ENCODE data around the gene HTT.
"Not testable (repeated sequence)": the region's sequence is repeated elsewhere in the genome, so short reads cannot be mapped to it uniquely, and the experiment has no call there.

HTT gene

DNA sequence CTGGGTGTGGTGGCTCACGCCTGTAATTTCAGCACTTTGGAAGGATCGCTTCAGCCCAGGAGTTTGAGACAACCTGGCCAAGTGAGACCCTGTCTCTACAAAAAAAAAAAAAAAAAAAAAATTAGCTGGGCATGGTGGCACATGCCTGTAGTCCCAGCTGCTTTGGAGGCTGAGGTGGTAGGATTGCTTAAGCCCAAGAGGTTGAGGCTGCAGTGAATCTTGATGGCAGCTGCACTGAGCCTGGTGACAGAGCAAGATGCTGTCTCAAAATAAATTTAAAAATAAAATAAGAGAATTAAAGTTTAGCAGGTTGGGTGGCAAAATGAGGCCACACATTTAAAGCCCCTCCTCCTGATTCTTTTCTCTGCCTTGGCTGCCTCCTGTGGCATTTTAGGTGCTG, 47.1 kb downstream of the HTT start:
- no peak for DNase-seq (ENCODE audit: low read depth in 2 of 2)

DNA sequence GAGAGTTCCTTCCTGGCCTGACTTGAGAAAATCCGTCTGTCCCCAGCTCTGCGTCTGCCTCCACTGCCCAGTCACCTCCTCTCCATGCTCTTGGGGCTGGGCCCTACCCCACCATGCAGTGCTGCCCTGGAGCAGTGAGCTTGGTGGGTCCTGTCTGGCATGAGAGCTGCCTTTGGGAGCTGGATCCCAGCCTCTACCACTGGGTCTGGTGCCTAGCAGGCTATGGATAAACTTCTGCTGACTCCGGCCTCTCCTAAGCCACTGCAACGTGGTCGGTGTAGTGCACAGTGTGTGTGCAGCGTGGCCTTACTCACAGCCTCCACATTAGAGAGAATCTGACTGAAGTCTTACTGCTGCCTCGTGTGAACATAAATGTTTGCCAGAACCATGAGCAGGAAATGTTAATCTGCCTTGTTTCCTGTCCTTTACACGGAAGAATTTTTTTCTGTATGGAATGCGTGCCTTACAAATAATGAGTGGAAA, 47.6 kb downstream of the HTT start:
- DNase-seq (ENCODE audit: low read depth in 2 of 2), result no peak

DNA sequence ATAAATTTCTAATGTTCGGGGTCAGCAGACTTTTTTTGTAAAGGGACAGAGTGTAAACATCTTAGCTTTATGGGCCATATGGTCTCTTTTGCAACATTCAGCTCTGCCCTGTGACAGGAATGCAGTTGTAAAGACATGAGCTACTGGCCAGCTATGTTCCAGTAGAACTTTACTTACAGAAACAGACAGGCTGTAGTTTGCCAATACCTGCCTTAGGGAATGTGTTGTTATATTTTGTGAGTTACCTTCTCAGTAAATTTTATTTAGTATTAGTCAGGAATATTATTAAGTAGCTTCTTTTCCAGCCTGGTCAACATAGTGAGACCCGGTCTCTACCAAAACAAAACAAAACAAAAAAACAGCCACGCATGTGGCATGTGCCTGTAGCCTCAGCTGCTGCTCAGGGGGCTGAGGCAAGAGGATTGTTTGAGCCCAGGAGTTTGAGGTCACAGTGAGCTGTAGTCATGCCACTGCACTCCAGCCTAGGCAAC, 48.7 kb downstream of the HTT start:
- no peak for DNase-seq (ENCODE audit: low read depth in 2 of 2)

DNA sequence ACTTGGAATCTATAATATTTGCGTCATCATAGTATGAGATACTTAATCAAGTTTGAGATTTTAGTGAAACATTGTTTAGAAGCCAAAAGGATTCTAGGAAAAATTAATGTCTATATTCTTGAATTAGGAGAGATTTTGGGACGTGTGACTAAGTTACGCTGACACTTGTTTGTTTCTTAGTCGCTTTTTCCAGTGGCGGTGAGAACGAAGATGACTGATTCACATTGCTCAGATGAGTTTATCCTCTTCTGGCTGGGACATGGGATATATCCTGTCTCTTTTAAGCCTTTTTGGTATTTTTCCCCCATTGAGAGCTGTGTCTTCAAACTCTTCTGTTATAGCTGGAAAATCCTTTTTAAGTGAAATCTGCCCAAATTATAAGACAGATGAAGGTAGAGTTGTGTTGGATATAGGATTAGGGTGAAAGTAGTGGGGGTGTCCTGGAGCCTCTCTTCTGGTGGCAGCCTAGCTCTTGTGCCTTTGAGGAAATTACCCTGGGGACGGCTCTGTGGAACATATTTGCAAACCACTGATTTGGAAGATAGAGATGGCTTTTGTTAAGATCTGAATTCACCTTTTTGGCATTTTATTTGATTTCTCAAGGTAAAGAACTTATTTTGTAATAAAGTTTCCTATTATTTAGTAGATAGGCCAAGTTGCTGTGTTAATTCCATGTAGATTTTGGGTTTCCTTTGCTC, 49.7 kb downstream of the HTT start:
- DNase-seq (ENCODE audit: low read depth in 2 of 2), result no peak

DNA sequence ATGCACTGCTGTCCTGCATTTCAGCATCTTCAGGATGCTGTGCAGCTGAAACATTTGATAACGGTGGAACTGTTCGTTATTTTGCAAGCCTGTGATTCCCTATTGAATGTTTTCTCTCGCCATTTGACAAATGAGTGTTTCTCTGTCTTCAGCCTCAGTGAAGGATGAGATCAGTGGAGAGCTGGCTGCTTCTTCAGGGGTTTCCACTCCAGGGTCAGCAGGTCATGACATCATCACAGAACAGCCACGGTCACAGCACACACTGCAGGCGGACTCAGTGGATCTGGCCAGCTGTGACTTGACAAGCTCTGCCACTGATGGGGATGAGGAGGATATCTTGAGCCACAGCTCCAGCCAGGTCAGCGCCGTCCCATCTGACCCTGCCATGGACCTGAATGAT, 52.6 kb downstream of the HTT start:
- no peak for DNase-seq (ENCODE audit: low read depth in 2 of 2)

DNA sequence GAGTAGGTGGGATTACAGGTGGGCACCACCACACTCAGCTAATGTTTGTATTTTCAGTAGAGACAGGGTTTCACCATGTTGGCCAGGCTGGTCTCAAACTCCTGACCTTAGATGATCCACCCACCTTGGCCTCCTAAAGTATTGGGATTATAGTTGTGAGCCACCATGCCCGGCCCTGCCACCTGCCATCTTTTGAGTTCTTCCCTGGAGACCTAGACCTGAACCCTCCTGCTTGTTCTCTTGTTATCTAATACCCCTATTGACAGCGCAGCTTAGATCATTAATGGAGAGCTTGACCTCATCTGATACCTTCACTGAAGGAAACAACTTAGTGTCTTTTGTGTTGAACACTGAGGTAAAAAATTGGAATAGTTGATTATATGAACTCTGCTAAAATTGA, 53.6 kb downstream of the HTT start:
- DNase-seq (ENCODE audit: low read depth in 2 of 2), result no peak

DNA sequence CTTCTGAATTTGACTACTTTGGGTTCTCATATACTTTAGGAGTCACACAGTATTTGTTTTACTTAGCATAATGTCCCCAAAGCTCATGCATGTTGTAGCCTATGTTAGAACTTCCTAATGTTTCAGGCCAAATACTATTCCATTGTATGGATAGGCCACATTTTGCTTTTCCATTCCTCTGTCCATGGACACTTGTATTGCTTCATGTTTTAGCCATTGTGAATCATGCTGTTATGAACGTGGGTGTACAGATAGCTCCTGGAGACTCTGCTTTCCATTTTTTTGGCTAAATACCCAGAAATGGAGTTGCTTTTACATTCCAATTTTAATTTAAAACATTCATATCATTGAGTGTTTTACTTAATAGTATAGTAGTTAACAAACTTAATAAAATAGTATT, 54.5 kb downstream of the HTT start:
- DNase-seq (ENCODE audit: low read depth in 2 of 2), result no peak

DNA sequence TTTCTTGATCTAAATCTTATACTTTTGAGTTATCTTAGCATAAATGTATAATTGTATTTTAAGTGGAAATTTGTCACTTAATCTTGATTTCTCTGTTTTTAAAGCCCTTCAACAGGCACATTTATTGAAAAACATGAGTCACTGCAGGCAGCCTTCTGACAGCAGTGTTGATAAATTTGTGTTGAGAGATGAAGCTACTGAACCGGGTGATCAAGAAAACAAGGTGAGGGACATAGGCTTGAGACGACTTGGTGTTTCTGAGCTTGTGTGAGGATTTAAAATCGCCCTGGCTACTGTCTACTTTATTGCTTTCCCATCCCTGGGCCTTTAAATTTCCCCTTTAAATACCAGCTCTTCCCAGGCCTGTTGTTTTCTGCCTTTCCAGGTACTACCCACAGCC, 55.7 kb downstream of the HTT start:
- no peak for DNase-seq (ENCODE audit: low read depth in 2 of 2)

DNA sequence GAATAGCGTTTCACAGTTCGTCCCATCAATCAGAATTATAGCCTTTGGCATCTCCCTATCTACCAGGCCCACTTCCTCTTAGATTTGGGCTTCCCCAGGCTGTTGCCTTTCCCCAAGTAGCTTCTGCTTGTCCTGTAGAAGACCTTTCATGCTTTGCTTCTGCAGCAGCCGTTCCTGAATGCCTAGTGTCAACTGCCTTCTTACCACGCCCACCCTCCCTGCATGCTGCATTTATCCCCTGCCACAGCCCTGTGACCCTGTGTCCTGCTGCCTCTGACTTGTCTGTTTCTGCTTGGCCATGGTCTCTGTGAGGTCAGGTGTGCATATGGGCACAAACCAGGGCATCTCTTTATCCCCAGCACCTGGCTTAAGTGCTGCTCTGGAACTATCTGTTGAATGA, 56.3 kb downstream of the HTT start:
- DNase-seq (ENCODE audit: low read depth in 2 of 2), result no peak

DNA sequence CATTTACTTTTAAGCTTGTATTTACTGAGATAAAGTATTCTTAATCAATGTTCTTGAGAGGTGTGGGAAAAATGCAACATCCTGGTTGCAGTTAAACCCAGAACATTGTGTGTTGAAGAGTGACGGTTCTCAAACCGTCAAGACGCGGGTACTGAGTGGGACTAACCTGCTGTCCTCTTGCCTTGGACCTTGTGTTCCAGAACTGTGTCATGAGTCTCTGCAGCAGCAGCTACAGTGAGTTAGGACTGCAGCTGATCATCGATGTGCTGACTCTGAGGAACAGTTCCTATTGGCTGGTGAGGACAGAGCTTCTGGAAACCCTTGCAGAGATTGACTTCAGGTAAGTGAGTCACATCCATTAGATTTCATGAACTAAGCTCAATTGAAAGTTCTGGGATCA, 59.7 kb downstream of the HTT start:
- no peak for DNase-seq (ENCODE audit: low read depth in 2 of 2)

DNA sequence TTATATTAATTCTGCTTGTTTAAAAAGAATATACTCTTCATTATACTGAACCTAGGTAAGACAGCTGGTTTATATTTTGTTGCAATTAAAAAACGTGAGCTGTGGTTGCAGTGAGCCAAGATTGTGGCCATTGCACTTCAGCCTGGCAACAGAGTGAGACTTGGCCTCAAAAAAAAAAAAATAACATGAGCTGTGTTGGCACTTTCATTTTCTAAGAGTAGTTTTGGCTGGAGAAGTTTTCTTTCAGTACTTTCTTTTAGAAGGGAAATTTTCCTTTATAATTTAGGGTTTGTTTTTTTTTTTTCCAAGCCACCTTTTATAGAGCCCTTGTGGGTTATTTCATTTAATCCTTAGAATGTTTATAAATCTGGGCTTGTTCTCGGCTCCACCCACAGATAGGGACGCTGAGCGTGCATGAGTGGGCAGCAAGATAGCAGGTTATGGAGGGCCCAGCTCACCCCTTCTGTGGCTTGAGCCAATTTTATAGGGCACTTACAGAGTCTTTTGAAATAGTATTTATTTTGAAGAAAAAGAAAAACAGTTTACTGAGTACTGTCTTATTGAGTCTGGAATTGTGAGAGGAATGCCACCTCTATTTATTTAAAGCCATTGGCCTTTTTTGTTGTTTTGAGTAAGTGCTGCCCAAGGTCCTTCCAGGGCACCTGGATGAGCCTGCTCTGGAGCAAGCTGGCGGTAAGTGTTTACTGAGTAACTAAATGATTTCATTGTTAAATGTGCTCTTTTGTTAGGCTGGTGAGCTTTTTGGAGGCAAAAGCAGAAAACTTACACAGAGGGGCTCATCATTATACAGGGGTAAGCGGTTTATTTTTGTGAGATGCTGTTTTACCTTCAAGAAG, 60.9 kb downstream of the HTT start:
- DNase-seq (ENCODE audit: low read depth in 2 of 2), result no peak

DNA sequence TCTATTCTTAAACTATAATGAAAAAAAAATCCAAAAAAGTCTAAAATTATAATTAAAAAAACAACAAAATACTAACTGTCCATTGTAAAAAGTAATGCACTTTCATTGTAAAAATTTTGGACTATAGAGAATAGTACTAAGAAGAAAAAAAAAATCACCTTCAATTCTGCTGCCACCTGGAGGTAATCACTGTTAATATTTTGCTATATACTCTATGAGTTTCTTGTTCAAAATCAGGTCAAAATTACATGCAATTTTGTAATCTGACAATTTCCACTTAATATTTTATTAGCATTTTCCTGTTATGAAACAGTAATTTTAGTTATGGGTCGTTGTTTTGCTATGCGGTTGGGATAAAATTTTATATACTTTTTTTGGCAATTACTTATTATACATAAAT, 62.0 kb downstream of the HTT start:
- DNase-seq (ENCODE audit: low read depth in 2 of 2), result no peak

DNA sequence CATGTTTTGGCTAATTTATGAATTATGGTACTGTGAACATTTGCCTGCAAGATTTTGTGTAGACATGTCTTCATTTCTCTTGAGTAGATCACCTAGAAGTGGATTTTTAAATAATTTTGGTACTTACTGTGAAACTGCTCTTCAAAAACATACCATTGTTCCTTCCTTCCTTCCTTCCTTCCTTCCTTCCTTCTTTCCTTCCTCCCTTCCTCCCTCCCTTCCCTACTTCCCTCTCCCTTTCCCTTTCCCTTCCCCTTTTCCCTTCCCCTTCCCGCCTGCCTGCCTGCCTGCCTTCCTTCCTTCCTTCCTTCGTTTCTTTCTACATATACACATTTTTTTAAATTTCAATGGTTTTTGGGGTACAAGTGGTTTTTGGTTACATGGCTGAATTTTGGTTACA, 63.4 kb downstream of the HTT start:
- no peak for DNase-seq (ENCODE audit: low read depth in 2 of 2)

DNA sequence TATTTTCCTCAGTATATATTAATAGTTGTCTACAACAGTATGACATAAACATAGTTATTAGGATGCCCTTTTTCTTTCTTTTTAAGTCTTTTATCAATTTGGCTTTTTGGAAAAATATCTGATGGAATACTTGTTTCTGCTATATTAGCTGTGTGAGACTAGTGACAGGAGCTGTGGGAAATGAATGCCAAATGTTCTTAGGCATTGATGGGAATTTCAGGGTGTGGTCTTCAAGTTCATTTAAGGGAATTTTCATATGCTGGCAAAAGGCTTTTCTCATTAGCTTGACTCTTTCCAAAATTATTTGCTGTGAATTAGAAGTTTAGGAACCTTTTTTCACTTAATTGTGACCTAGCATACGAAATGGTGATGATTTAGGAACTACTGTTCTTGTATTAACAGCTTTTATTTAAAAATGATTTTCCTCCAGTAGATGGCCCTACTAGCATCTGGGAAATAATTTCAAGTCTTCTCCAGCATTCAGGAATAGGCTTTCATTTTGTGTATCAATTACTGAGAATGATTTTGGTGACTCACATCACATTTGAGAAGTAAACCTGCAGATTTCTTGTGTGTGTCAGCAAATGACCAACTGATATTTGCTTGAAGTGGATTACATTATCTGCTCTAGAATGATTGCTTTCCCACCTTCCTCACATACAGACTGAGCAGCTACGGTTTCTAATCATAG, 70.9 kb downstream of the HTT start:
- DNase-seq (ENCODE audit: low read depth in 2 of 2), result no peak

DNA sequence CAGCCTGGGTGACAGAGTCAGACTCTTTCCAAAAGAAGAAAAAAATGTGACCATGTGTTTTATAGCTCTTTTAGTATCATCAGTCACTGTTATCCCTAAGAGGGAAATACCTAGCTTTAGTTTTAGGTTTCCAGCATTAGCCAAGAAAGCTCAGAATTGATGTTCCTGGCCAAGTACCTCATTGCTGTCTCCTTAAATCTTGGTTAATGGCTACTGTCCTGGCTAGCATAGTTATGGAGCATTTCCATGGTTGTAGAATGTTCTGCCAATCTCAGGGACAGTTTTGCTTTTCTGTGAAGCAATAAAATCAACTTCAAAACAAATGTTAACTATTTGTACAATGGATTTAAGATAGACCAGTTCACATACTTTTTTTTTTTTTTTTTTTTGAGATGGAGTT, 74.4 kb downstream of the HTT start:
- DNase-seq (ENCODE audit: low read depth in 2 of 2), result no peak

DNA sequence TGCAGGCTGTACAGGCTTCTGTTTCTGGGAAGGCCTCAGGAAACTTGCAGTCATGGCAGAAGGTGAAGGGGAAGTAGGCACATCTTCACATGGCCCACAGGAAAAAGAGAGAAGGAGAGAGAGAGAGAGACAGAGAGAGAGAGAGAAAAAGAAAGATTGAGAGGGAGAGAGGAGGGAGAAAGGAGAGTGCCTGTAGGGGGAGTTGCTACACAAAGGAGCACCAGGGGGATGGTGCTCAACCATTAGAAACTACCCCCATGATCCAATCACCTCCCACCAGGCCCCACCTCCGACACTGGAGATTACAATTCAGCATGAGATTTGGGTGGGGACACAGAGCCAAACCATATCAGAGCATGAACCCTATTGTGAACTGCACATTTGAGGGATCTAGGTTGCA, 76.8 kb downstream of the HTT start:
- not testable (repeated sequence) for DNase-seq (ENCODE audit: low read depth in 2 of 2)

DNA sequence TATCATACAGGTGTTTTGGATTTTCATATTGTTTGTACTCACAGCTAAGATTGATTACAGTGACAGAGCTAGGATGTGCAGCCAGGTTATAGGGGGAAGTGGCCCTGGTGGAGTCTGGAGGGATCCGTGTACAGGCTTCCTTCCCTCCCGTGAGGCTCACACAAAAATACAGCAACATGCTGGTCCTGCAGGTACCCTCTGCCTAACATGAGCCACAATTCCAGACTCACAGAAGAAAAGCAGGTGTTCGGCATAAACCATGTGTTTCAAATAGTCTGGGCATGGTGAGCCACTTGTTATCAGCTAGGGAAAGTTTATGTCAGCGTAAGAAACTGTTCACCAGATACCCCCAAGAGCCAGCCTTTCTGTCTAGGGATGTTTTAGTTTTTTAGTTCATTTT, 82.9 kb downstream of the HTT start:
- no peak for DNase-seq (ENCODE audit: low read depth in 2 of 2)

DNA sequence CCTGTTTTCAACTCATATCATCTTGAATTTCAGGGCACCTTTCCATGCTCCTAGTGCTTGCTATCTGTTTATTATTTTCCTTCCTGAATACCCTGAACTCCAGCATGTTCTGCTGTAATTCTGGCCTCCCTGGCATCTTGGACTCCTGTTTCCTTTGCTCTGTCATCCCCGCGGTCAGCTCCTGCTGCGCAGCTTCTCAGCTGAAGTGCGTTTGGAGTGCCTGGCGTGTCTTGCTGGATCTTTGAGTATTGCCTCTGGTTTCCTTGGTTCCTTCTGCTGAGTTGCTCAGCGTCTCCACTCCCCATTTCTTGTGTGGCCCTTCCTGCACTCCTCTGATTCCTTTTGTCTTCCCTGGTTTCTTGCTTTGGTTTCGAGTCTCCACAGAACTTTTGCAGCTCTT, 84.4 kb downstream of the HTT start:
- no peak for DNase-seq (ENCODE audit: low read depth in 2 of 2)

DNA sequence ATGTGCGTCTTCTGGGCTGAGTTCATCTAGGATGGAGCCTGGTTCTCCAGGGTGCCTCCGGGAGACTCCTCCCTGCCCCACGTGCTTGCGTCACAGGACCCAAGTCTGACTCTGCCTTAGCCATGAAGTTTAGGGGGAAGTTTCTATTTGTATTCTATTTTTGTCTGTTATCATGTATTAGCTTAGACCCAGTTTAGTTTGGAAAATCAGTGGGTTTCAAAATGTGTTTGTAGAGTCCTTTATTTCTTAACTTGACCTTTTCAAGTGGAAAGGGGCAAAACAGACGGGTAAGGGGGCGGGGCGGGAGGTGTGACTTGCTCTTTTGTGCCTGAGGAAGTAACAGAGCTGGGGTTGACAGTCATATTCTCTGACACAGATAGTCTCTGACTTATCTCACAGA, 86.0 kb downstream of the HTT start:
- DNase-seq (ENCODE audit: low read depth in 2 of 2), result no peak

DNA sequence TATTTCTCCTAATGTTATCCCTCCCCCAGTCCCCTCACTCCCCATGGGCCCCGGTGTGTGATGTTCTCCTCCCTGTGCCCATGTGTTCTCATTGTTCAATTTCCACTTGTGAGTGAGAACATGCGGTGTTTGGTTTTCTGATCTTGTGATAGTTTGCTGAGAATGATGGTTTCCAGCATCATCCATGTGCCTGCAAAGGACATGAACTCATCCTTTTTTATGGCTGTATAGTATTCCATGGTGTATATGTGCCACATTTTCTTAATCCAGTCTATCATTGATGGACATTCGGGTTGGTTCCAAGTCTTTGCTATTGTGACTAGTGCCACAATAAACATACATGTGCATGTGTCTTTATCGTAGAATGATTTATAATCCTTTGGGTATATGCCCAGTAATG, 86.6 kb downstream of the HTT start:
- not testable (repeated sequence) for DNase-seq (ENCODE audit: low read depth in 2 of 2)

DNA sequence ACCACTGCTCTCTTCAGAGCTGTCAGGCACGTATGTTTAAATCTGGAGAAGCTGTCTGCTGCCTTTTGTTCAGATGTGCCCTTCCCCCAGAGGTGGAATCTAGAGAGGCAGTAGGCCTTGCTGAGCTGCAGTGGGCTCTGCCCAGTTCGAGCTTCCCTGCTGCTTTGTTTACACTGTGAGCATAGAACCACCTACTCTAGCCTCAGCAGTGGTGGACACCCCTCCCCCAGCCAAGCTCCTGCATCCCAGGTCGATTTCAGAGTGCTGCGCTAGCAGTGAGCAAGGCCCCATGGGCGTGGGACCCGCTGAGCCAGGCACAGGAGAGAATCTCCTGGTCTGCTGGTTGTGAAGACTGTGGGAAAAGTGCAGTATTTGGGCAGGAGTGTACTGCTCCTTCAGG, 92.0 kb downstream of the HTT start:
- not testable (repeated sequence) for DNase-seq (ENCODE audit: low read depth in 2 of 2)

DNA sequence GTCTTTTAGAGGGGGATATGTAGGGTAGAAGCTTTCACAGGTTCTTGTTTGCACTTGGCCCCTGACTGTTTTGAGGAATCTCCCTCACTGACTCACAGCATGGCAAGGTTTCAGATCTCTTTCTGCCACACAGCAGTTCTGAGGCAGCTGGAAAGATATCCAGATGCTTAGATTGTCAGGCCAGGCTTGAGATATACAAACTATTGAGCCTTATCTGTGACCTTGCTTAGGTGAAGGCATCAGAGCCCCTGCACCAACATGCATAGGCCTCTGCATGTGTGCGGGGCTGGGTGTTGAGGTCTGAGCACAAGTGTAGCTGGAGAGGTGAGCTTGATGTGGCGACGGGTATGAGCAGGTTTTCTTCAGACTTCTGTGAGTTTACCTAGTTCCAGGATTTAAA, 93.5 kb downstream of the HTT start:
- no peak for DNase-seq (ENCODE audit: low read depth in 2 of 2)

All from stimulated activated CD4-positive, alpha-beta T cell treated with anti-CD3 and anti-CD28 coated beads, Interleukin-4, amount 100 ng/mL, for 48 hours (primary cell).